Smooth muscle cell (in vitro differentiated cells): ENCODE measurements around the gene WSCD1. TPM values are rescaled to one million over a fixed set of nuclear protein-coding genes. Genes with fewer than 3 reads are reported as not detected.

ENCODE experiments used
- DNase-seq: peaks from one replicate; lab custom pipeline; 2025; ENCODE audit not compliant: unreplicated experiment; lab: John Stamatoyannopoulos, UW
- H2AFZ ChIP-seq: fragments of 200-600 bp; sonication (generic); 2 replicates; pipeline ENCODE4 v1.6.0; 2016; ENCODE audit warnings: antibody characterized with exemption, low read depth, mild to moderate bottlenecking
- H3F3A ChIP-seq: fragments of 200-600 bp; sonication (generic); 2 replicates; pipeline ENCODE4 v1.6.0; 2017; ENCODE audit warnings: antibody characterized with exemption, low read depth
- H3K27ac ChIP-seq: fragments of 200-600 bp; sonication (generic); 2 replicates; pipeline ENCODE4 v1.5.1; 2016; ENCODE audit warnings: low read depth, mild to moderate bottlenecking
- H3K27me3 ChIP-seq: fragments of 200-600 bp; sonication (generic); 2 replicates; pipeline ENCODE4 v1.6.1; 2016; ENCODE audit warnings: low read depth, mild to moderate bottlenecking
- H3K36me3 ChIP-seq: fragments of 200-600 bp; sonication (generic); 2 replicates; pipeline ENCODE4 v1.5.1; 2016; ENCODE audit warnings: low read depth
- H3K4me1 ChIP-seq: fragments of 200-600 bp; sonication (generic); 2 replicates; pipeline ENCODE4 v1.5.1; 2016; ENCODE audit warnings: low read depth
- H3K4me2 ChIP-seq: fragments of 200-600 bp; sonication (generic); 2 replicates; pipeline ENCODE4 v1.6.0; 2016; ENCODE audit warnings: mild to moderate bottlenecking
- H3K4me3 ChIP-seq: fragments of 200-600 bp; sonication (generic); 2 replicates; pipeline ENCODE4 v1.5.1; 2016; ENCODE audit warnings: mild to moderate bottlenecking
- H3K79me2 ChIP-seq: fragments of 200-600 bp; sonication (generic); 2 replicates; pipeline ENCODE4 v1.6.0; 2016; ENCODE audit warnings: low read depth, mild to moderate bottlenecking
- H3K9ac ChIP-seq: fragments of 200-600 bp; sonication (generic); 2 replicates; pipeline ENCODE4 v1.6.0; 2016; ENCODE audit warnings: low read depth
- H3K9me3 ChIP-seq: fragments of 200-600 bp; sonication (generic); replicated peaks from 2 replicates; pipeline ENCODE4 v1.5.1; 2016; ENCODE audit warnings: low read depth
- H4K20me1 ChIP-seq: fragments of 200-600 bp; sonication (generic); 2 replicates; pipeline ENCODE4 v1.6.0; 2016; ENCODE audit warnings: low read depth
- CTCF ChIP-seq: fragments of 200-600 bp; sonication (generic); IDR thresholded peaks from 2 replicates; pipeline ENCODE4 v1.5.1; 2017; ENCODE audit warnings: borderline replicate concordance, mild to moderate bottlenecking, antibody characterized with exemption; ENCODE audit not compliant: insufficient read depth, poor library complexity, severe bottlenecking
- WGBS: methylation state at CpG from one replicate; pipeline ENCODE4 v1.1.7; 2016; ENCODE audit warnings: low lambda C conversion rate; 5-methylcytosine and 5-hydroxymethylcytosine counted together
- polyA plus RNA-seq: library from polyadenylated mRNA; unstranded; fragments of >200 nt; fragmentation: Nextera tagmentation; extraction: Ambion mirVana; gene quantifications from 2 replicates; pipeline ENCODE4 v1.2.1, GENCODE V29; 2016
- total RNA-seq: library from RNA; depleted of rRNA; stranded (reverse); fragments of >200 nt; gene quantifications from 2 replicates; pipeline ENCODE4 v1.2.3, GENCODE V29; 2014

WSCD1 gene
- total and polyA plus RNA-seq, 2 experiments from 2014 or later: 0.18 TPM

- no peak overlapping the region for H3K4me3 ChIP-seq
- no peaks in the 10 kb centered on the region for H3K4me1 ChIP-seq
- H3K27ac ChIP-seq: no peak overlapping the region
- no peaks in the 10 kb centered on the region for H3K9me3 ChIP-seq
- H3K27me3 ChIP-seq: peaks cover 5% of the 10 kb centered on the region
- H2AFZ ChIP-seq: no peak overlapping the region
- H3K4me2 ChIP-seq: no peak overlapping the region
- WGBS: 89% methylated on average over 2 of the region's 2 CpGs
- DNase-seq: no peak
- no peaks in the 10 kb centered on the region for H3K79me2 ChIP-seq
- H3F3A ChIP-seq: no peaks in the 10 kb centered on the region
- no peaks in the 10 kb centered on the region for H3K36me3 ChIP-seq
- H3K9ac ChIP-seq: no peak overlapping the region
- H4K20me1 ChIP-seq: no peaks in the 10 kb centered on the region
- TF ChIP-seq CTCF: no peak
Observed at GRCh38 chr17:6043405-6043804, 26.8 kb upstream of the WSCD1 start.

GRCh38 chr17:6044261-6044660 lies 25.9 kb upstream of the WSCD1 start:
- no peak overlapping the region for H3K4me2 ChIP-seq
- H2AFZ ChIP-seq: no peak overlapping the region
- TF ChIP-seq CTCF: no peak
- H3K36me3 ChIP-seq: no peaks in the 10 kb centered on the region
- no peaks in the 10 kb centered on the region for H3F3A ChIP-seq
- no peaks in the 10 kb centered on the region for H3K4me1 ChIP-seq
- 86% methylated on average over 6 of the region's 6 CpGs for WGBS
- H3K27me3 ChIP-seq: peaks cover 5% of the 10 kb centered on the region
- H3K27ac ChIP-seq: no peak overlapping the region
- no peaks in the 10 kb centered on the region for H4K20me1 ChIP-seq
- H3K9ac ChIP-seq: no peak overlapping the region
- H3K4me3 ChIP-seq: no peak overlapping the region
- no peaks in the 10 kb centered on the region for H3K9me3 ChIP-seq
- no peaks in the 10 kb centered on the region for H3K79me2 ChIP-seq
- DNase-seq: no peak

GRCh38 chr17:6045621-6046357 lies 24.4 kb upstream of the WSCD1 start:
- Histone ChIP-seq H3K79me2 (no peaks in the 10 kb centered on the region), H3K4me2 (no peak overlapping the region), H3F3A (no peaks in the 10 kb centered on the region), H2AFZ (no peak overlapping the region), H3K9me3 (no peaks in the 10 kb centered on the region), H3K27me3 (peaks cover 5% of the 10 kb centered on the region), H3K4me1 (no peaks in the 10 kb centered on the region), H4K20me1 (no peaks in the 10 kb centered on the region), H3K9ac (no peak overlapping the region), H3K4me3 (no peak overlapping the region), H3K27ac (no peak overlapping the region), H3K36me3 (no peaks in the 10 kb centered on the region)
- DNase-seq: no peak
- no peak for TF ChIP-seq CTCF
- 88% methylated on average over 6 of the region's 6 CpGs for whole genome bisulfite sequencing

- Histone ChIP-seq H3K27ac (no peak overlapping the region), H3K9me3 (no peaks in the 10 kb centered on the region), H3K9ac (no peak overlapping the region), H3K27me3 (peaks cover 5% of the 10 kb centered on the region), H2AFZ (no peak overlapping the region), H3K4me2 (no peak overlapping the region), H4K20me1 (no peaks in the 10 kb centered on the region), H3K36me3 (no peaks in the 10 kb centered on the region), H3F3A (no peaks in the 10 kb centered on the region), H3K4me3 (no peak overlapping the region), H3K4me1 (no peaks in the 10 kb centered on the region), H3K79me2 (no peaks in the 10 kb centered on the region)
- 48% methylated on average over 4 of the region's 4 CpGs for WGBS
- no peak for TF ChIP-seq CTCF
- no peak for DNase-seq
Observed at GRCh38 chr17:6046431-6046830, 23.7 kb upstream of the WSCD1 start.
